Transverse colon (tissue), 4 donors: ENCODE results near the gene PGBD4. TPM values are rescaled to one million over a fixed set of nuclear protein-coding genes. Genes with fewer than 3 reads are reported as not detected.

Experiments used
- DNase-seq: peaks from one replicate; pipeline ENCODE4 v3.0.0-alpha.2; 2019
- H3K27ac ChIP-seq, 4 donors: fragments of 200-600 bp; sonication (generic); 2 replicates each; pipeline ENCODE4 v1.5.1; 2016 to 2018; ENCODE audit warnings: inconsistent platforms in 4 of 4
- H3K27me3 ChIP-seq: fragments of 200-600 bp; sonication (generic); 2 replicates; pipeline ENCODE4 v1.5.1; 2017; ENCODE audit warnings: inconsistent platforms
- H3K36me3 ChIP-seq, 4 donors: fragments of 200-600 bp; sonication (generic); 2 replicates each; pipeline ENCODE4 v1.5.1; 2017 to 2019; ENCODE audit warnings: inconsistent platforms in 4 of 4
- H3K4me1 ChIP-seq, 4 donors: fragments of 200-600 bp; sonication (generic); 2 replicates each; pipeline ENCODE4 v1.5.1; 2017 to 2020; ENCODE audit warnings: inconsistent platforms in 4 of 4
- H3K4me3 ChIP-seq, 4 donors: fragments of 200-600 bp; sonication (generic); 1 replicate in 1 of 4; 2 replicates in 3 of 4; pipeline versions ENCODE4 v1.5.1 to v1.6.1; 2017 to 2019; ENCODE audit warnings: inconsistent platforms in 4 of 4
- H3K9me3 ChIP-seq, 2 donors: fragments of 200-600 bp; sonication (generic); 2 replicates each; pipeline ENCODE4 v1.5.1; 2017 to 2019; ENCODE audit warnings: inconsistent platforms in 2 of 2
- CTCF ChIP-seq, 5 experiments: fragments of 200-600 bp in 3 of 5; fragments of 450-650 bp in 2 of 5; sonication (generic) in 3 of 5; IDR thresholded peaks; 1 replicate in 2 of 5; 2 replicates in 3 of 5; pipeline ENCODE4 v1.5.1; 2016 to 2017; ENCODE audit warnings: antibody characterized with exemption in 5 of 5, inconsistent platforms in 3 of 5, mild to moderate bottlenecking in 2 of 5, moderate library complexity in 1 of 5
- EP300 ChIP-seq: sonication (generic); formaldehyde crosslinking; IDR thresholded peaks from one replicate; pipeline ENCODE4 v1.6.1; 2017; ENCODE audit warnings: antibody characterized with exemption, low read depth
- POLR2A ChIP-seq: fragments of 450-650 bp; IDR thresholded peaks from one replicate; pipeline ENCODE4 v1.6.1; 2016; ENCODE audit warnings: antibody characterized with exemption, mild to moderate bottlenecking, moderate library complexity
- POLR2AphosphoS5 ChIP-seq, 3 donors: sonication (generic); formaldehyde crosslinking; IDR thresholded peaks; one replicate each; pipeline ENCODE4 v1.6.1; 2016; ENCODE audit warnings: antibody characterized with exemption in 3 of 3
- whole genome bisulfite sequencing, 2 donors: methylation state at CpG; one replicate each; pipeline ENCODE4 v1.1.5; 2018; ENCODE audit warnings: low coverage in 1 of 2; 5-methylcytosine and 5-hydroxymethylcytosine counted together
- in situ Hi-C, 4 donors: fragments of 200-750 bp; cut with MboI; loops; one replicate each; pipeline versions ENCODE4 v1.15.0 to v1.15.1; 2017; ENCODE audit warnings: low sequenced_read_pairs in 3 of 4, low pct_ligation_motif_present in 1 of 4, low pct_unique_long_range_greater_than_20kb in 1 of 4
- intact Hi-C: fragments of 100-400 bp; cut with DNase I; formaldehyde crosslinking; loops from one replicate; pipeline ENCODE4 v1.15.1; 2023; ENCODE audit warnings: low total_unique reads
- total RNA-seq, 4 donors: library from RNA; depleted of rRNA; stranded (reverse); fragments of >200 nt; gene quantifications; one replicate each; pipeline ENCODE4 v1.1.0, GENCODE V29; 2016

Gene PGBD4
- total RNA-seq, 4 donors from 2014 or later: 1.1 to 7.6 (median 1.9) TPM

DNA sequence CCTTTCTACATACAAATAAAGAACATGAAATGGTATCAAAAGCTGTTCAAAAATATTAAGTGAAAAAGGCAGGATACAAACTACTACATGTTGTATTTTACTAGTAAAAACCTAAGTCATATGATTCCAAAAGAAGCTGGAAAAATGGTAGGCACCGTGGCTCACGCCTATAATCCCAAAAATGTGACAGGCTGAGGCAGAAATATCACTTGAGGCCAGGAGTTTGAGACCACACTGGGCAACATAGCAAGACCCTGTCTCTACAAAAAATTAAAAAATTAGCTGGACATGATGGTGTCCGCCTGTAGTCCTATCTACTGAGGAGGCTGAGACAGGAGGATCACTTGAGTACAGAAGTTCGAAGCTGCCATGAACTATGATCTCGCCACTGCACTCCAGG, 2.0 kb upstream of the PGBD4 start:
- in situ Hi-C loops: loop anchor here (5.0 to 25.0 kb wide), 7 partner anchors 88 to 487 kb away; partner anchors contain the start of genes EMC4 (in 3 of the 4), LPCAT4 (in 3 of the 4), GOLGA8B (in 1 of the 4) and NOP10 (in 1 of the 4)
- Histone ChIP-seq H3K4me3 (no peak overlapping the region), H3K27ac (no peak overlapping the region), H3K4me1 (peaks cover 6 to 27% (median 16%) of the 10 kb centered on the region in 4 donors), H3K9me3 (no peaks in the 10 kb centered on the region), H3K27me3 (no peaks in the 10 kb centered on the region), H3K36me3 (peaks cover 0 to 3% (median 0%) of the 10 kb centered on the region in 4 donors)
- WGBS, 2 donors: 93 to 97% methylated on average over 5 of the region's 5 CpGs
- intact Hi-C loops: loop anchor here (5.0 to 10.0 kb wide), 2 partner anchors 122 to 245 kb away; partner anchors contain the start of genes NOP10 and NUTM1
- no peak for TF ChIP-seq CTCF (IDR thresholded peaks at IDR 0.05)
- TF ChIP-seq EP300: no peak
- TF ChIP-seq POLR2AphosphoS5 (IDR thresholded peaks at IDR 0.05): no peak
- TF ChIP-seq POLR2A: no peak
- DNase-seq: no peak

DNA sequence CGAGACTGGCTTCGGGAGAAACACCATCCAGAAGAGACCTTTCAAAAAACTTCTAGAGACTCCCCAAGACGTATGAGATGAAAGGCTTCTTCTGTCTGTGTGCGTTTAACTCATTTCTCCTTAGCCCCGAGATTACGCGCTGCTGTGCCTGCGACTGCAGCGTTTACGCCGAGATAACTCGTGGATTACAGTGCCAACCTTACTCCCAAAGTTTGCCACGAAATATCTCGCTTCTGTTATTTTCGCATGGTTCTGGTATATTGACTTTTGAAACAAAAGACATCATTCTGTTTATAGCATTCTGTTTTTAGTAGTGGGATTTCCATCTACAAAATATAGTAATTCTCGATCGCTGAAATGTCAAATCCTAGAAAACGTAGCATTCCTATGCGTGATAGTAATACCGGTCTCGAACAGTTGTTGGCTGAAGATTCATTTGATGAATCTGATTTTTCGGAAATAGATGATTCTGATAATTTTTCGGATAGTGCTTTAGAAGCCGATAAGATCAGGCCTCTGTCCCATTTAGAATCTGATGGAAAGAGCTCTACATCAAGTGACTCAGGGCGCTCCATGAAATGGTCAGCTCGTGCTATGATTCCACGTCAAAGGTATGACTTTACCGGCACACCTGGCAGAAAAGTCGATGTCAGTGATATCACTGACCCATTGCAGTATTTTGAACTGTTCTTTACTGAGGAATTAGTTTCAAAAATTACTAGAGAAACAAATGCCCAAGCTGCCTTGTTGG, 467 bp downstream of the PGBD4 start:
- TF ChIP-seq CTCF (IDR thresholded peaks at IDR 0.05) (no peak), POLR2A (no peak), EP300 (no peak), POLR2AphosphoS5 (IDR thresholded peaks at IDR 0.05) (no peak)
- Histone ChIP-seq H3K27ac (peak overlapping the region; percentile 87 to 94 (median 90)), H3K36me3 (no peaks in the 10 kb centered on the region), H3K4me1 (peaks cover 6 to 27% (median 16%) of the 10 kb centered on the region in 4 donors), H3K4me3 (peak overlapping the region; percentile 35 to 89 (median 83)), H3K9me3 (no peaks in the 10 kb centered on the region), H3K27me3 (no peaks in the 10 kb centered on the region)
- no peak for DNase-seq
- 32 to 40% methylated on average over 9 to 29 of the region's 29 CpGs for WGBS, 2 donors
- intact Hi-C loops (loop anchor here (5.0 to 10.0 kb wide), 2 partner anchors 120 to 242 kb away; partner anchors contain the start of genes NOP10 and NUTM1), in situ Hi-C loops (loop anchor here (5.0 to 25.0 kb wide), 5 partner anchors 90 to 260 kb away; partner anchors contain the start of genes EMC4 (in 3 of the 4) and LPCAT4 (in 1 of the 4))

DNA sequence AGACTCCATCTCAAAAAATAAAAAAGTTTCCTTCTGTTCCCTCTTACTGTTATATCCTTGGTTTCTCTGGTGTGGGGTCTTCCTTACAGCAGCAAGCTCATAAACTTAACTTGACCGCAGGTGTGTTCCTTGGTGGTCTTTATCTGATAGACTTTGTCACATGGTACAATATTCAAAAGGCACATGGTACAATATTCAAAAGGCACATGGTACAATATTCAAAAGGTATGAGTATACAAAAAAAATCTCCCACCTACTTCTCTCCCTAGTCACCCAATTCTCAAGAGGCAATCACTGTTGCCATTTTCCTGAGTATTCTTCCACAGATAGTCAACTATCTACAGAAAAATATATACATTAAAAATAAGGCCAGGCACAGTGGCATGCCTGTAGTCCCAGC, 4.5 kb downstream of the PGBD4 start:
- Histone ChIP-seq H3K4me3 (no peak overlapping the region), H3K36me3 (no peaks in the 10 kb centered on the region), H3K9me3 (no peaks in the 10 kb centered on the region), H3K4me1 (peaks cover 0 to 7% (median 3%) of the 10 kb centered on the region in 4 donors), H3K27me3 (no peaks in the 10 kb centered on the region), H3K27ac (no peak overlapping the region)
- WGBS, 2 donors: 90 to 100% methylated on average over 1 of the region's 1 CpG
- no peak for DNase-seq
- intact Hi-C loops (loop anchor here (10.0 kb wide), 1 partner anchor 238 kb away; the partner anchor contains the start of genes NOP10 and NUTM1), in situ Hi-C loops (loop anchor here in 2 of 4 donors (10.0 to 25.0 kb wide), 3 partner anchors 94 to 256 kb away; partner anchors contain the start of genes EMC4 (in 2 of the 2) and LPCAT4 (in 1 of the 2))
- no peak for TF ChIP-seq POLR2A
- TF ChIP-seq POLR2AphosphoS5 (IDR thresholded peaks at IDR 0.05): no peak
- no peak for TF ChIP-seq EP300
- TF ChIP-seq CTCF (IDR thresholded peaks at IDR 0.05): no peak

DNA sequence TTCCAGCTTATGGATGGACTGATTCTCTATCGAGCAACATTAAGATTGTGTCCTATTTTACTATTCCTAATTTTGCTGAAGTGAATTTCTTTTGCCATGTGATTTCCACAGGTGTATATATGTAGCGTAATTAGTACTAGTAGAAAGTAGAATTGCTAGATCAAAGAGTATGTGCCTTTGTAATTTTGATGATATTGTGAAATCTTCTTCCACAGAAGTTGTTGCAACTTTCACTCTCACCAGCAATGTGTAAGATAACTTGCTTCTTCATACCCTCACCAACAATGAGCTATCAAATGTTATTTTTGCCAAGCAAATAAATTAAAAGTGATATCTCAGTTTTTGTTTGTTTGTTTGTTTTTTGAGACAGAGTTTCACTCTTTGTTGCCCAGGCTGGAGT, 5.4 kb downstream of the PGBD4 start:
- TF ChIP-seq EP300: no peak
- no peak for TF ChIP-seq POLR2AphosphoS5 (IDR thresholded peaks at IDR 0.05)
- TF ChIP-seq POLR2A: no peak
- no peak for TF ChIP-seq CTCF (IDR thresholded peaks at IDR 0.05)
- in situ Hi-C loops (loop anchor here in 2 of 4 donors (10.0 to 25.0 kb wide), 3 partner anchors 95 to 255 kb away; partner anchors contain the start of genes EMC4 (in 2 of the 2) and LPCAT4 (in 1 of the 2)), intact Hi-C loops (loop anchor here (10.0 kb wide), 1 partner anchor 237 kb away; the partner anchor contains the start of genes NOP10 and NUTM1)
- Histone ChIP-seq H3K4me3 (no peak overlapping the region), H3K4me1 (peaks cover 0 to 6% (median 3%) of the 10 kb centered on the region in 4 donors), H3K36me3 (no peaks in the 10 kb centered on the region), H3K27ac (no peak overlapping the region), H3K9me3 (no peaks in the 10 kb centered on the region), H3K27me3 (no peaks in the 10 kb centered on the region)
- DNase-seq: no peak
- 87% methylated on average over 2 of the region's 2 CpGs for WGBS, 2 donors
